CD1c-positive myeloid dendritic cell (primary cell): ENCODE results near the gene GNPDA2.
A peak's percentile ranks its signal among the peaks of the same experiment; 100 is the strongest.
"Not testable (repeated sequence)": the region's sequence is repeated elsewhere in the genome, so short reads cannot be mapped to it uniquely, and the experiment has no call there.

ENCODE experiments used
- DNase-seq: peaks from one replicate; pipeline ENCODE4 v3.0.0-alpha.2; 2016; ENCODE audit errors: extremely low spot score

The GNPDA2 gene

DNA sequence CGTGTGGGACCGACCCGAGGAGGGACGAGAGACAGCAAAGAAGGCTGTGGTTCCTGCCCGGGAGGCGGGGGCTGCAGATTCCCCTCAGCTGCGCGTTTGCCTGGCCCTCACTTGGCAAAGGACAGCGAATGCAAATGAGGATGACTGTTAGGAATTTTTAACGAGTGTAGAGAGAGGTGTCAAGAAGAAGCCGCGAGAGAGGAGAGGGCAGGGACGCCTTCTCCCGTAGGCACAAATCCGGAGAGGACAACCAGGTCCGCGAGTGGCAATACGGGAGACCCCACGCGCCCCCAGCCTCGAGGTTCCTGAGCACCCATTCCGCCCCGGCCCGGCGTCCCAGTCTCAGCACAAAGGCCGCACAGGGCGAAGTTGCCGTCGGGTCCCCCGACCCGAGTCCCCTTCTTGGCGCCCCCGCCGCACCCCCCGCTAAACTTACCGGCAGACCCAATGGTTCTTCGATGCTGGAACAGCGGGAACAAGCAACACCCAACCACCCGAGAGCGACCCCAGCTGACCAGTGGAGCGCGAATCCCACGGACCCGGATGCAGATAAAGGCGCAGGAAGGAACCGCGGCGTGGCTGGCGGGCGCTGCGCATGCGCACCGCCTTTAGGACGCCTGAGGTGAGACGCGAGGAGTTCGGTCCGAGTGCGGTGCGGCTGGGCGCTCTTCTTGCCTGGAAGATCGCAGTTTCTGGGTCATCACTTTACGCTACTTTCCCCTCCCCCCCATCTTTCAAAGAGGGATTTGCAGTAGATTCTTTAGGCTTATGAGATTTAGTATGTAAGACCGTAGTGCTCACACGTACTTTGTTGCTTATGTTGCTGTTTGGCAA is at the start of gene GNPDA2:
TSS of gene GNPDA2 (minus strand) at position 519 of the 834 bp plus-strand sequence. CDS start 4,349 bp downstream, outside the sequence.
- peak; percentile 94 for DNase-seq

GRCh38 chr4:44772340-44772739 is 46.0 kb upstream of the GNPDA2 start:
- no peak for DNase-seq

DNA sequence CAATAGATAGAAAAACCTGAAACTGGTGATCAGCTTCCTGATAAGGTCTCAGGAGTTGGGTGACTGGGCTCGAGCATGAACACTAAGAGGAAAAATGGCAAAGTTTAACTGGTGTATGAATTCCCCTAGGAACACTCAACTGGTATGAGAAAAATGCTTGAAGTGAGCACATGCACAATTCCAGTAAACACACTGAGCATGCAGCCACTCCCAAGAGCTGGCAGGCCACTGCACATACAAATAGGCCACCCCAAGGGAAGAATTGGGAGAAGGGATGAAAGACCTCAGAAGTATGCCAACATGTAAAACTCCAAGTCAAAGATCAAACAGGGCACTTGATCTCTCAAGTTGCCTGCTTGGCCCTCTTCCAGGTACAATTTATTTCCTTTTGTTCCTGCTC is 45.4 kb upstream of the GNPDA2 start:
- DNase-seq = no peak

GRCh38 chr4:44766453-44766852 is 40.1 kb upstream of the GNPDA2 start:
- no peak for DNase-seq

- DNase-seq = no peak
These were observed 38.8 kb upstream of the GNPDA2 start for GRCh38 chr4:44765116-44765515.

- no peak for DNase-seq
These were observed 35.0 kb upstream of the GNPDA2 start for GRCh38 chr4:44761306-44761705.

DNA sequence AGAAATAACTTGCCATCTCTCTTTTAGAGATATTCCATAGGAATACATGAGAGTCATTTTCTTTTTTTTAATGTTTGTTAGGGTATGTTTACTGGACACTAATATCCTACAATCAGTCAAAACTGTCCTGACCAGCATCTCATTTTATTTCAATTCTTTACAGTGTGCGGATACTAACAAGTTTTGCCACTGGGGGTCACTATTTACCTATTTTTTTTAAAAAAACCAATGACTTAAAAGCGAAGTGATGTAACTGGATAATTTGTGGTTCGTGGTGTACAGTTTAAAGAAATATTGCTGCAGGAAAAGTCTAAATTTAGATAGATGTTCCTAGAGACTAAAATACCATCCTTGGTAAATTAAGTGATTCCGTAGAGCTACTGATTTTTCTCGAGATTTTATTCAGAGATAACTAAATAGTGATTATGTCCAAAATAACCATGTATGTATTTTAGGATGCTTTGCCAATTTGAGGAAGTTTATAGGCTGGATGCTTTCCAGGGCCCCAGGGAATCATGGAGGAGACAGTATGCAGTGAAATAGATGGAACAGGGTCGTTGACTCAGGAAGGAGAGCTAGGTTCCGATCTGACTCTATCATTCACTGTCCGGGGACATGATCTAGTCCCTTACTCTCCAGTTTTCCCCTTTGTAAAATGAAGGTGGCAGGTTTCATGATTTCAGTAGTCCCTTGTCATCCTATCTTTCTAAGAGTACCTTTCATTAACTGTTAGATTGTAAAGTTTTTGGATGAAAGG is 34.0 kb upstream of the GNPDA2 start:
- DNase-seq = peak; percentile 52

- DNase-seq = no peak
These were observed 30.2 kb upstream of the GNPDA2 start for GRCh38 chr4:44756559-44756958.

DNA sequence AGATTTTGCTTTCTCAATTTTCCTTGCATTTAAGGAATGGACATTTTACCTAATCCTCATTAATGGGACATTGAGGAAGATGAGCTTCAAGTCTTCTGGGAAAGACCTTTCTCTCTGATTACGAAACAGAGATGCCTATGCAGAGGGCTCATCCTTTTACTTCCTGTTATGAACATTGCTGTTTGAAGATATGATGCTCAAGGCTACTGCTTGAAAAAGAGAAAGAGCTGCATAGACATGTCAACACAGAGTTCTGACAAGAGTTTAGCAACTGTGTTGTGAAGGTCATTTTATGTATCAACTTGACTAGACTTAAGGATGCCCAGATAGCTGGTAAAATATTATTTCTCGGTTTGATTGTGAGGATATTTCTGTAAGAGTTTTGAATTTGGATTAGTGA is 13.8 kb upstream of the GNPDA2 start:
- DNase-seq = no peak

DNA sequence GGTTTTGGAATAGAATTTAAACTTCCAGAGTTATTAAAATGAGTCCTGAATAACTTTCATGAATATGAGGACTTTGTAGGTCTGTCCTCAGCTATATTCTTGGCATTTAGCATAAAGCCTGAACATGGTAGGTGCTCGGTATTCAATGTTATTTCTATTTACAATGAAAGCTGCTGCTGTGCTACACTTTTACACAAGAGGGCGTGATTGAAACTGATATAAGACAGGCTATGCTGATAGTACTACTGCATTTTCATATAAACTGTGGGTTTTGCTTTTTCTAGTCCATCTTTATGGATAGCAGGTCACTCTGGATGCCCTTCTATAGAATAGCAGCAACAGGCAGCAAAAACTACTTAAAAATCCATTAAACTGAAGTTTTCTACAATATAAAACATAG is 12.3 kb upstream of the GNPDA2 start:
- no peak for DNase-seq

- no peak for DNase-seq
These were observed 10.5 kb upstream of the GNPDA2 start for GRCh38 chr4:44736900-44737299.

DNA sequence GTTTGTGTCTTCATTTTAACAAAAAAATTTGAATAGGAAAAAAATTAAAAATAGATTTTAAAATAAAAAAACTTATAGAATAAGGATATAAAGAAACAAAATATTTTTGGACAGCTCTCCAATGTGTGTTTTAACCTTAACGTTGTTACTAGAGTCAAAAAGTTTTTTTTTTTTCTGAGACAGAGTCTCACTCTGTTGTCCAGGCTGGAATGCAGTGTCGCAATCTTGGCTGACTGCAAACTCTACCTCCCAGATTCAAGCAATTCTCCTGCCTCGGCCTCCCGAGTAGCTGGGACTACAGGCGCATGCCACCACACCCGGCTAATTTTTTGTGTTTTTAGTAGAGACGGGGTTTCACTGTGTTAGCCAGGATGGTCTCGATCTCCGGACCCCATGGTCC is 2.3 kb upstream of the GNPDA2 start:
- not testable (repeated sequence) for DNase-seq

DNA sequence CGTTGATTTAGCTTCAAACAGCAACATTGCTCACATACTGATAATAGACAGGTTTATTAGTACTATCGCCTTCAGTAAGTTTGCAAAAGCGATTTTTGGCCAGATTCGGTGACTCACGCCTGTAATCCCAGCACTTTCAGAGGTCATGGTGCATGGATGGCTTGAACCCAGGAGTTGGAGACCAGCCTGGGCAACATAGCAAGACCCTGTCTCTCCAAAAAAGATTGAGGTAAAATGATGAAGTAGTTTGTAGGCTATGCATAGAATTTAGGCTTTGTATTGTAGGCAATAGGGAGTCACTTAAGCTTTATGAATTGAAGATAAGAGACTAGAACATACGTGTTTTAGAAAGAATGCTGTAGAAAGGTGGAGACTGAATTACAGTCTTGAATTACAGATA is 1.1 kb upstream of the GNPDA2 start:
- no peak for DNase-seq

DNA sequence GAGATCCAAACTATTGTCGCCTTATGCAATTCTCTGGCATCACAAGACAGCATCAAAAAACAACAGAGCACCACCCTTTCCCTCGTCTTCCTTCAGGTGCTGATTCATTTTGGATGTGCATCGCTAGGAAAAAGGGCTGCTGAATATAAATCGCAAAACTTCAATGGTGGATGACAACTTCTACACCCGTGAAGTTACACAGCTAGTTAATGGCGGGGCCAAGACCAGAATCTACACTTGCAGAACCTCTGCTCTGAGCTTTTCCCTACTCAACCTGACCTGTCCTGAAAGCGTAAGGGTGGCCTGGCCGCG is 674 bp downstream of the GNPDA2 start:
- DNase-seq = no peak

GRCh38 chr4:44725166-44725565 is 1.2 kb downstream of the GNPDA2 start:
- no peak for DNase-seq

DNA sequence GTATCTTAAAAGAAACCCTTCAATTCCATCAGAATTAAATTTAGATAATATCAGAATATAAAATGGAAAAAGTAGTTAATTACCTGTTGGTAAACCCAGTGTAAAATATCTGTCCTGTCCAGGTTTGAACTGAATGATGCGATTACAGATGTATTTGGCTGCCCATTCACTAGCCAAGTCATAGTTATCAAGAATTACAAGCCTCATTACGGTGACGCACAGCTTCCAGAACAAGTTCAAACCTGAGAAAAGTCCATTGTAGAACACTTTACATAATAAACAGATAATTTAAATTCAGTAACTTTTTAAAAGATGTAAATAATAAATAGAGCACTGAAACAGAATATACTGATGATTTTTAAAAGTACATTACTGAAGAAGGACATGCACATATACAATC is 4.4 kb downstream of the GNPDA2 start:
- DNase-seq = no peak

DNA sequence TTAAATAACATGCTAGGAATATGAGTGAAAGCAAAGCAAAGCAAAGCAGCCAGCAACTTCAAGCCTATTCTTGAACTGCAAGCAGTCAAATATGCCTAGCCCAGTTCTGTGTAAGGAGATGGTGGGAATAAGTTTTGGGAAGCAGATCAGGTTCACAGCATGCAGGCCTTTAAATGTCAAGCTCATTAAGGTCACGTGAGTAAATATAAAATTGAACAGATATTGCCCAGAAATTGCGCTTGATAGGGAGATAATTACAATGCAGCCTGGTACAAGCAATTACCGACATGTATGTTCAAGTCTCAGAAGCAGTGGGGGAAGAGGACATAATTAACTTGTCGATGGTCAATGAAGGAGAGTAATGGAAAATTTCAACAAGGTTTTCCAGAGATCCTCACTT is 6.0 kb downstream of the GNPDA2 start:
- DNase-seq = no peak

DNA sequence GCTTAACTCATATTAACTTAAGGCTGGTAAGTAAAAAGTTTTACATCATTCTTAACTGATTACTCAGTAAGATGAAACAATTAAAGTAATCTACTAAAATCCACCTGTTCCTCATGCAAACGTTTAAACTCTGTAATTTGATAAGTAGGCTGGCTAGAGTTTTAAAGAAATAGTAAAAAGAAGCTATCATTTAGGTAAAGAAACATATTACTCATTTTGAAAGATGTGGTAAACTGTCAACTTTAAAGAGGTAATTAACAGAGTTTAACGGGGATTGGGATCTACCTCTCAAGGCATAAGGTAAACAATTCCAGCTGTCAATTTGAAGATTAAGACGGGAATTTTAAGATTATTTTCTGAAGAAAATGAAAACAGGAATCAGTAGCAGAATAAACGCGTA is 9.8 kb downstream of the GNPDA2 start:
- DNase-seq = no peak

- DNase-seq = no peak
These were observed 13.2 kb downstream of the GNPDA2 start for GRCh38 chr4:44713125-44713524.

- no peak for DNase-seq
These were observed 21.7 kb downstream of the GNPDA2 start for GRCh38 chr4:44704673-44705072.

GRCh38 chr4:44701037-44701436 is 25.3 kb downstream of the GNPDA2 start:
- DNase-seq = no peak

DNA sequence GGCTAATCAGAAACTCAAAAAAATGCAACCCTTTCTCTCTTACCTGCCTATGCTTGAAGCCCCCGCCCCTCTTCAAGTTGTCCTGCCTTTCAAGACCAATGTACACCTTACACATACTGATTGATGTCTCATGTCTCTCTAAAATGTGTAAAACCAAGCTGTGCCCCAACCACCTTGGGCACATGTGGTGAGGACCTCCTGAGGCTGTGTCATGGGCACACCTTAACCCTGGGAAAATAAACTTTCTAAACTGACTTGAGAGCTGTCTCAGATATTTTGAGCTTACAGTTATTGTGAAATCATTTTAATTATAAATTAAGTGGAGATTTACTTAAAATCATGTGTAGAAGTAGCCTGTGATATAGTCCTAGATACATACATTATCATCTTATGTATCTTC is 25.9 kb downstream of the GNPDA2 start:
- no peak for DNase-seq

DNA sequence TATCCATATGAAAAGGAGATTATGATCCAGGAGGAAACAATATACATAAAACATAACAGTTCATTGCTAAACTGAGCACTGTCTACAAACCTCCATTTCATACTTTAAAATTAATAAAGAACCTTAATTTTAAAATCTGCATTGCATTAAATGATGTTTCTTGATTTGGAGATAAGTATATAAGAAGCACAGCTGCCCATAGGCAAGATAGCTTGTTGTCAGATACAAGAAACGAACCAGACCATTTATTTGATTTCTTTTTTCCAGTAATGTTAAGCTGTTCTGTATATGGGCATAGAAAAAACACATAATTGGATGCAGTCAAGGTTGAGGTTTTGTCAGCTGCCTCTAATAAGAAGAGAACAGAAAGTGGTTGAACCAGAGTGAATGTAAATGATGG is 41.7 kb downstream of the GNPDA2 start:
- DNase-seq = no peak
